GM12878 (cell line): ENCODE results near the gene USP14.

Source experiments
- POLR2A ChIP-seq: IDR thresholded peaks from 2 replicates; pipeline ENCODE4 v1.6.1; 2011; ENCODE audit warnings: low read depth, mild to moderate bottlenecking, low read length
- SMAD1 ChIP-seq: fragments of 450-650 bp; IDR thresholded peaks from 2 replicates; pipeline ENCODE4 v1.6.1; 2018; ENCODE audit warnings: mild to moderate bottlenecking, low read depth; ENCODE audit not compliant: partially characterized antibody
- TAF1 ChIP-seq: IDR thresholded peaks from 2 replicates; pipeline ENCODE4 v1.6.1; 2011; ENCODE audit warnings: mild to moderate bottlenecking, low read depth, low read length, borderline replicate concordance

DNA sequence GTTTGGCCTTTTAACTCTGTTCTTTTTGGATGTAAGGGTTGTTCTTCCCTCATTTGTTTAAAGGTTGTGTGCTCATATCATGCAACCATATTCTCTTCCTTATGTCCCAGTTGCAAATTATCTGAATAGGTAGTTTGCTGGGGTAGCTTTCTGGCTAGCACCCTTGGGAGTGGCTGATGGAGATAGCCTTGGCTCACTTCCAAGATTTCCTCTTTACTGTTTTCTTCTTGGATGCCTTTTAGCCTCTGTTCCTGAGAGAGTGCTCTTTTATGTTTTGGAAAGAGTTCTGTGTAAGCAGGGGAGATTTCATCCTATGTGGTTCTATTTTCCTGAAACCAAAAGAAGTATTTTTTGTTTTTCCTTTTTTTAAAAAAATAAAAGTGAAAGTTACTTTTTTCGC, 25.4 kb downstream of the USP14 start:
- TF ChIP-seq TAF1: no peak
- no peak for TF ChIP-seq POLR2A
- TF ChIP-seq SMAD1: no peak
